ENCODE measurements around the gene ABI1.

ABI1 gene

DNA sequence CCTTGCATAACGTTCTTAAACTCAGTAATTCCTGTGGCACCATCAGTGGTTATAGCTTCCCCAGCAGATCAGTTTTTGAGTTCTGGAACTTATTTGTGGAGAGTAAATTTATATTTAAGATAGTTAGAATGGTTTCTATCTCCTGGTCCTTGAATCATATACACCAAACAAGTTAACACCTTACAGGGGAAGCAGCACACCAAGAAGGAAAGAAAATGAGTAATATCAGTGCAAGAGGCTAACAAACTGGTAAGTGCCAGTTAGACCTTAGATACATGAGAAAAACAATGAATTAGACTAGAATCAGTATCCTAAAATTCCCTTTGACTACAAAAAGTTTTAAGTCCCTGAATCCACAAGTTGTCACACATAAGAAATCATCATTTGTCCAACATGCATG, 54.2 kb downstream of the ABI1 start:
- H3K9me3 ChIP-seq (ENCODE audit: low read length) = no peaks in the 10 kb centered on the region
- peak overlapping the region; percentile 33; the same call in 1 of the 2 replicates for H3K9ac ChIP-seq (ENCODE audit: low read length)
- no peaks in the 10 kb centered on the region for H4K20me1 ChIP-seq (ENCODE audit: insufficient read depth, low read length)
- H3K79me2 ChIP-seq (ENCODE audit: insufficient read depth, low read length) = peaks cover 92% of the 10 kb centered on the region
- no peaks in the 10 kb centered on the region for H3F3A ChIP-seq (ENCODE audit: insufficient read depth, low read length)
- peak overlapping the region; percentile 27 for H3K4me3 ChIP-seq (ENCODE audit: low read depth, low read length, poor library complexity, severe bottlenecking)
- no peak for TF ChIP-seq EZH2 (IDR thresholded peaks at IDR 0.05; ENCODE audit: borderline replicate concordance, low read length)
- TF ChIP-seq, protein P1, sequence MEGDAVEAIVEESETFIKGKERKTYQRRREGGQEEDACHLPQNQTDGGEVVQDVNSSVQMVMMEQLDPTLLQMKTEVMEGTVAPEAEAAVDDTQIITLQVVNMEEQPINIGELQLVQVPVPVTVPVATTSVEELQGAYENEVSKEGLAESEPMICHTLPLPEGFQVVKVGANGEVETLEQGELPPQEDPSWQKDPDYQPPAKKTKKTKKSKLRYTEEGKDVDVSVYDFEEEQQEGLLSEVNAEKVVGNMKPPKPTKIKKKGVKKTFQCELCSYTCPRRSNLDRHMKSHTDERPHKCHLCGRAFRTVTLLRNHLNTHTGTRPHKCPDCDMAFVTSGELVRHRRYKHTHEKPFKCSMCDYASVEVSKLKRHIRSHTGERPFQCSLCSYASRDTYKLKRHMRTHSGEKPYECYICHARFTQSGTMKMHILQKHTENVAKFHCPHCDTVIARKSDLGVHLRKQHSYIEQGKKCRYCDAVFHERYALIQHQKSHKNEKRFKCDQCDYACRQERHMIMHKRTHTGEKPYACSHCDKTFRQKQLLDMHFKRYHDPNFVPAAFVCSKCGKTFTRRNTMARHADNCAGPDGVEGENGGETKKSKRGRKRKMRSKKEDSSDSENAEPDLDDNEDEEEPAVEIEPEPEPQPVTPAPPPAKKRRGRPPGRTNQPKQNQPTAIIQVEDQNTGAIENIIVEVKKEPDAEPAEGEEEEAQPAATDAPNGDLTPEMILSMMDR (IDR thresholded peaks at IDR 0.05; ENCODE audit: low read length) = no peak
- peak overlapping the region; percentile 100 for H3K27ac ChIP-seq (ENCODE audit: low read depth, low read length, poor library complexity, severe bottlenecking)
- H2AFZ ChIP-seq (ENCODE audit: low read length) = no peak overlapping the region
- H3K4me1 ChIP-seq (ENCODE audit: insufficient read depth, low read length, severe bottlenecking) = peaks cover 84% of the 10 kb centered on the region
- peaks cover 5% of the 10 kb centered on the region; the same call in 1 of the 2 replicates for H3K36me3 ChIP-seq (ENCODE audit: insufficient read depth, low read length)
- H3K9me2 ChIP-seq (ENCODE audit: low read depth, low read length) = no peaks in the 10 kb centered on the region
- peak overlapping the region; percentile 51 for H3K4me2 ChIP-seq (ENCODE audit: low read length)
- H3K27me3 ChIP-seq (ENCODE audit: insufficient read depth, low read length) = no peaks in the 10 kb centered on the region

DNA sequence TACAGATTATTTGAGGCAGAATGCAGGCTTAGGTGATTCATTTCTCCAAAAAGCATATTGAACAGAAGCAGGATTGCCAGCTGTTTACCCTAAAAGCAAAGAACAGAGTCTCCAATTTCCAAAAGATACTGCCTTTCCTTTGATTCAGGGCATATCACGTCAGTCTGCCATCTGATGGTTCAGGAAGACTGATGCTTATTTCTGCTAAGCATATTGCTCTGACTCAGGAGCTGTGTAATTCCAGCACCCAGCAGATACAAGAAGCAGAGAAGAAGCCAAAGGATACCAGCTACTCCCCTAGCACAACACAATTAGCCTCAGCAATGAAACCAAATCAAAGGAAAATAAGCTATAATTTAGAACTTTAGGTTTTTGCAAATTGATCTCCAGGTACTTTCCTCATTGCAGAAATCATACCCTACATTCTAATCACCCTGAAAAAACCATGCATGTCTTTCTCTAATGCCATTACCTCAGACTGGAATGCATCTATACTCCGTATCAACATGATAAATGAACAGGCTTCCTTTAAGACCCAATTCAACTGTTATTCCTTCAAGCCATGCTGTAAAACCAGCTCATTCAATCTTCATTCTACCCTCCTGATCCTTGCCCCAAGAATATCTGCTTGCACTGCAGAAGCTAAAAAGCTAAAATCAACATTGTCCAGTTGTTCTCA, 55.1 kb downstream of the ABI1 start:
- peaks cover 92% of the 10 kb centered on the region for H3K4me1 ChIP-seq (ENCODE audit: insufficient read depth, low read length, severe bottlenecking)
- H3K27me3 ChIP-seq (ENCODE audit: insufficient read depth, low read length) = no peaks in the 10 kb centered on the region
- no peaks in the 10 kb centered on the region for H4K20me1 ChIP-seq (ENCODE audit: insufficient read depth, low read length)
- H3K4me3 ChIP-seq (ENCODE audit: low read depth, low read length, poor library complexity, severe bottlenecking) = peak overlapping the region; percentile 27
- no peaks in the 10 kb centered on the region for H3K9me2 ChIP-seq (ENCODE audit: low read depth, low read length)
- TF ChIP-seq, protein P1 (IDR thresholded peaks at IDR 0.05; ENCODE audit: low read length) = no peak
- no peak for TF ChIP-seq EZH2 (IDR thresholded peaks at IDR 0.05; ENCODE audit: borderline replicate concordance, low read length)
- peak overlapping the region; percentile 51 for H3K4me2 ChIP-seq (ENCODE audit: low read length)
- no peak overlapping the region for H2AFZ ChIP-seq (ENCODE audit: low read length)
- peak overlapping the region; percentile 33 for H3K9ac ChIP-seq (ENCODE audit: low read length)
- H3F3A ChIP-seq (ENCODE audit: insufficient read depth, low read length) = no peaks in the 10 kb centered on the region
- H3K36me3 ChIP-seq (ENCODE audit: insufficient read depth, low read length) = peaks cover 5% of the 10 kb centered on the region; the same call in 1 of the 2 replicates
- peak overlapping the region; percentile 100 for H3K27ac ChIP-seq (ENCODE audit: low read depth, low read length, poor library complexity, severe bottlenecking)
- H3K79me2 ChIP-seq (ENCODE audit: insufficient read depth, low read length) = peaks cover 88% of the 10 kb centered on the region
- H3K9me3 ChIP-seq (ENCODE audit: low read length) = no peaks in the 10 kb centered on the region

DNA sequence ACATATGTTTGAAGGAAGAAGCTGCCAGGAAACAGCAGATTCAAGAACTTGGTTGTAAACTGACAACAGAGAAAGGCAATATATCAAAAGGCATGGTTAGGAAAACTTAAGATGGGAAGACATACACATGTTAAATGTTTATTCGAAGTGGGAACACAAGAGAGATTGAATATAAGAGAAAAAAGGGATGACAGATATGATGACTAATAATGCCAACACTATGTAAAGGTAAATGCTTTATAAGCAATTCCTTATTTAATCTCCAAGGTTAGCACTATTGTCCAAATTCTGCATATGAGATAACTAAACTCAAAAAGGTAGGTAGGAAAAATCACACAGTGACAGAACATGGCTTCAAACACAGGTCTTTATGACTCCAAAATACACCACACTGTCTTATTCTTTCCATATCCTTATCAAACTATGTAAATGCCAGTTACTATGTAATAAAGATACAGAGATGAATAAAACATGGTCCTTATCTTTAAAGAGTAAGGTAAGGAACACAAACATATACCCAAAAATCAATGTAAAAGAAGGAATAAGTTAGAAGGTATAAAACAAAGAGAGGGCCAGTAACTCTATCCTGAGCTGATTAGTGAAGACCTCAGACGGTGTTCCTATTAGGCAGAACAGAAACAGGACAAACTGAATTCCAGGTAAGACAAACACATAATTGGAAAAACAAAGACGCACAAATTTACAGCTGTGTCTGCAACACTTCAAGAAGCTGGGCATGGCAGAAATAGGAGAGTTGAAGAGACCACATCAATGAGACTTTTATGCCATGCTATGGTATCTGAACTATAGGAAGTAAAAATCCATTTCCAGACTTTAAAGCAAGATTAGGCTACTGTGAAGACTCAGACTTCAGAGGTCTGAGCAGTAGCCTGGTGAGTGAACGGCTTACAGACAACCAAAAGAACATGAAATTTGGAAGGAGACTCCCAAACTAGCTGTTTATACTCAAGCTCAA, 56.1 kb downstream of the ABI1 start:
- peaks cover 92% of the 10 kb centered on the region for H3K4me1 ChIP-seq (ENCODE audit: insufficient read depth, low read length, severe bottlenecking)
- H4K20me1 ChIP-seq (ENCODE audit: insufficient read depth, low read length) = no peaks in the 10 kb centered on the region
- TF ChIP-seq, protein P1 (IDR thresholded peaks at IDR 0.05; ENCODE audit: low read length) = no peak
- no peak for TF ChIP-seq EZH2 (IDR thresholded peaks at IDR 0.05; ENCODE audit: borderline replicate concordance, low read length)
- peaks cover 78% of the 10 kb centered on the region for H3K79me2 ChIP-seq (ENCODE audit: insufficient read depth, low read length)
- peaks cover 3% of the 10 kb centered on the region for H3F3A ChIP-seq (ENCODE audit: insufficient read depth, low read length)
- peaks cover 5% of the 10 kb centered on the region; the same call in 1 of the 2 replicates for H3K36me3 ChIP-seq (ENCODE audit: insufficient read depth, low read length)
- H3K9me3 ChIP-seq (ENCODE audit: low read length) = no peaks in the 10 kb centered on the region
- peak overlapping the region; percentile 51 for H3K4me2 ChIP-seq (ENCODE audit: low read length)
- H3K27ac ChIP-seq (ENCODE audit: low read depth, low read length, poor library complexity, severe bottlenecking) = peak overlapping the region; percentile 100
- H3K9ac ChIP-seq (ENCODE audit: low read length) = peak overlapping the region; percentile 33
- H3K9me2 ChIP-seq (ENCODE audit: low read depth, low read length) = no peaks in the 10 kb centered on the region
- H3K27me3 ChIP-seq (ENCODE audit: insufficient read depth, low read length) = no peaks in the 10 kb centered on the region
- no peak overlapping the region for H3K4me3 ChIP-seq (ENCODE audit: low read depth, low read length, poor library complexity, severe bottlenecking)
- no peak overlapping the region for H2AFZ ChIP-seq (ENCODE audit: low read length)
